Measurements from ENCODE around the gene DCPS.
"Not testable (repeated sequence)": the region's sequence is repeated elsewhere in the genome, so short reads cannot be mapped to it uniquely, and the experiment has no call there.

DCPS gene

GRCh38 chr11:126390272-126390867, 86.5 kb downstream of the DCPS start:
- DNase-seq, result no peak

GRCh38 chr11:126391286-126391954, 87.6 kb downstream of the DCPS start:
- DNase-seq, result no peak

- no peak for DNase-seq
These were observed 88.2 kb downstream of the DCPS start for GRCh38 chr11:126391970-126392632.

- DNase-seq, result no peak
These were observed 88.8 kb downstream of the DCPS start for GRCh38 chr11:126392633-126393013.

- DNase-seq, result no peak
These were observed 89.3 kb downstream of the DCPS start for GRCh38 chr11:126393143-126393542.

- no peak for DNase-seq
These were observed 90.2 kb downstream of the DCPS start for GRCh38 chr11:126394036-126394435.

GRCh38 chr11:126394634-126395072, 90.8 kb downstream of the DCPS start:
- DNase-seq, result not testable (repeated sequence)
